Neural progenitor cell (in vitro differentiated cells): Measurements from ENCODE around the gene MYORG.

Experiments
- EZH2 ChIP-seq: fragments of 200-600 bp; sonication (generic); IDR thresholded peaks from 2 replicates; pipeline ENCODE4 v1.6.1; 2017; ENCODE audit warnings: antibody characterized with exemption, mild to moderate bottlenecking, moderate library complexity
- EZH2phosphoT487 ChIP-seq: fragments of 200-600 bp; sonication (generic); IDR thresholded peaks from 2 replicates; pipeline ENCODE4 v1.6.1; 2017; ENCODE audit warnings: antibody characterized with exemption
- TF ChIP-seq, protein P1 (sequence below): fragments of 200-600 bp; sonication (generic); IDR thresholded peaks from 2 replicates; pipeline ENCODE4 v1.5.1; 2017; ENCODE audit warnings: antibody characterized with exemption, mild to moderate bottlenecking

DNA sequence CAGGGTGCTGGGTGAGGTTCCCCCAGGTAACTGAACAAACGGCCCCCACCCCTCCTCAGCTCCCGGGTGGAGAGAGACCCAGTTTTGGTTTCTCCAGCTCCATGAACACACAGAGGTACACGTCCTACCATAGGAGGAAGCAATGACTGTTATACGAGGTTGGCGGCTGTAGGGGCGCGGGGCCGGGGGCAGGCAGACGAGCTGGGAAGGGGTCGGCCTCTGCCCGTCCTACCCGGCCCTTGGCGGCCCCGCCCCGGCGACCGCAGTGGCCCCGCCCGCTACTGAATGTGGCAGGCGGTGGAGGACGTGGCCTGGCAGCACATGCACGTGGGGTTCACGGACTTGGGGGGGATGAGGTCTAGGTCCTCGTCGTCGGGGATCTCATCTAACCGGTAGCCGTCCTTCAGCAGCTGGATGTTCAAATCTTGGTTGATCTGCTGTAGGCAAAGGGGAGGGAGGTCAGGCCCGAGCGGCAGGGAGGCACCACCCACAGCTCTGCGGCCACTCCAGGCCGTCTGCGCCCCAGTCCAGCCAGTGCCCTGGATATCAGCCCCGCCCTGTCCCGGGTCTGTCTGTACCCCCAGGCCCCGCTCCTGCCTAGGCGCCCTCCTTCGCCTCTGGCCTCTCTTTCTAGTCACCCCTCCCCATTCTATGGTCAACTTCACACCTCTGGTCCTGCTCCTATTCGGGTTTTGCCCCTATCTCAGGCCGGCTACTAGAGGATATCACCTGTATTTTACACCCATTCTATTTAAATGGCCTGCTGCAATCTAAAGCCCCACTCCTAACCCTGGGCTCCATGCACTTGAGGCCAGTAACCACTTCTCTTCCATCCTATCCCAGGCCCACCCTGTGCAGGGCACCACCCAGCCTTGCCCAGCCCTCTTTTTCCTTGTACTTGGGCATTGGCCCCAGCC lies 24.2 kb upstream of the MYORG start:
- TF ChIP-seq, protein P1, sequence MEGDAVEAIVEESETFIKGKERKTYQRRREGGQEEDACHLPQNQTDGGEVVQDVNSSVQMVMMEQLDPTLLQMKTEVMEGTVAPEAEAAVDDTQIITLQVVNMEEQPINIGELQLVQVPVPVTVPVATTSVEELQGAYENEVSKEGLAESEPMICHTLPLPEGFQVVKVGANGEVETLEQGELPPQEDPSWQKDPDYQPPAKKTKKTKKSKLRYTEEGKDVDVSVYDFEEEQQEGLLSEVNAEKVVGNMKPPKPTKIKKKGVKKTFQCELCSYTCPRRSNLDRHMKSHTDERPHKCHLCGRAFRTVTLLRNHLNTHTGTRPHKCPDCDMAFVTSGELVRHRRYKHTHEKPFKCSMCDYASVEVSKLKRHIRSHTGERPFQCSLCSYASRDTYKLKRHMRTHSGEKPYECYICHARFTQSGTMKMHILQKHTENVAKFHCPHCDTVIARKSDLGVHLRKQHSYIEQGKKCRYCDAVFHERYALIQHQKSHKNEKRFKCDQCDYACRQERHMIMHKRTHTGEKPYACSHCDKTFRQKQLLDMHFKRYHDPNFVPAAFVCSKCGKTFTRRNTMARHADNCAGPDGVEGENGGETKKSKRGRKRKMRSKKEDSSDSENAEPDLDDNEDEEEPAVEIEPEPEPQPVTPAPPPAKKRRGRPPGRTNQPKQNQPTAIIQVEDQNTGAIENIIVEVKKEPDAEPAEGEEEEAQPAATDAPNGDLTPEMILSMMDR: no peak
- no peak for TF ChIP-seq EZH2
- TF ChIP-seq EZH2phosphoT487: no peak
